GM12875 (cell line): ENCODE data around the gene ITGA2.
A peak's percentile ranks its signal among the peaks of the same experiment; 100 is the strongest.
"Not testable (repeated sequence)": the region's sequence is repeated elsewhere in the genome, so short reads cannot be mapped to it uniquely, and the experiment has no call there.

ENCODE experiments used
- H3K4me3 ChIP-seq: one replicate; pipeline ENCODE4 v1.5.1; 2011; ENCODE audit warnings: low read depth, low read length, control low read depth
- TF ChIP-seq, protein P1 (sequence below): IDR thresholded peaks from 2 replicates; pipeline ENCODE4 v1.5.1; 2011; ENCODE audit warnings: low read depth, mild to moderate bottlenecking, control low read depth, inconsistent platforms, low read length, moderate library complexity, borderline replicate concordance; ENCODE audit not compliant: insufficient read depth

The ITGA2 gene

DNA sequence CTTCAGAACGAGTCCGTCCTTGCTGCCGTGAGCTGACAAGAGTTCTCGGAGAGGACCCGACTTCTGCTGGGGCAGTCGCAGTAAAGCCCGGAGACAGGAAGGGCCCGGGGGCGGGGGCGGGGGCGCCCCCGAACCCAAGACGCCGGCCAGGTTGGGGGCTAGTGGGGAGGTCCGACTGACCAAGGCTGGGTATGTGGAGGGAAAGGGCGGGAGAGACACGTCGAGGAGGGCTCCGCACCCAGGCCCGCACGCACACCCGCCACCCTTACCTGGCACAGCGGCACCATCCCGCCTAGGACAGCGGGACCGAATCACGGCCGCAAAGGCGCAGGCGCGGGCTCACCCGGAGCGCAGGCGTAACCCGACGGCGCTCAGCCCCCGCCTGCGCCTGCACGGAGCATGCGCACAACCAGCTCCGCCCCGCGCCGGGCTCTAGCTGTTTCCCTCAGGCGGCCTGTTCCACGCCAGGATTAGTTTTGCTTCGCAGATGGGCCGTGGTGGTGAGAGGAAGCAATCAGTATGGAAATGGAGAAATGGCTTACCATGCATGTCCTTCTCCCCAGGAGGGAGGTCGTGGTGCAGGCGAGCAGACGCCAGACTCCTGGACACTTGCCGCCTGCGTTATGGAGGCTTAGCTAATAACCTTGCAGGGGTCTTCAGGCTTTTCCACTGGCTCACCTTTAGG is 120.4 kb downstream of the ITGA2 start, which contains the start of gene MOCS2:
Gene MOCS2 (minus strand): TSS at position 315 of the 685 bp plus-strand sequence. CDS start 2,583 bp downstream, outside the sequence.
- peak within 1 kb of the TSS; percentile 78 for H3K4me3 ChIP-seq
- TF ChIP-seq, protein P1, sequence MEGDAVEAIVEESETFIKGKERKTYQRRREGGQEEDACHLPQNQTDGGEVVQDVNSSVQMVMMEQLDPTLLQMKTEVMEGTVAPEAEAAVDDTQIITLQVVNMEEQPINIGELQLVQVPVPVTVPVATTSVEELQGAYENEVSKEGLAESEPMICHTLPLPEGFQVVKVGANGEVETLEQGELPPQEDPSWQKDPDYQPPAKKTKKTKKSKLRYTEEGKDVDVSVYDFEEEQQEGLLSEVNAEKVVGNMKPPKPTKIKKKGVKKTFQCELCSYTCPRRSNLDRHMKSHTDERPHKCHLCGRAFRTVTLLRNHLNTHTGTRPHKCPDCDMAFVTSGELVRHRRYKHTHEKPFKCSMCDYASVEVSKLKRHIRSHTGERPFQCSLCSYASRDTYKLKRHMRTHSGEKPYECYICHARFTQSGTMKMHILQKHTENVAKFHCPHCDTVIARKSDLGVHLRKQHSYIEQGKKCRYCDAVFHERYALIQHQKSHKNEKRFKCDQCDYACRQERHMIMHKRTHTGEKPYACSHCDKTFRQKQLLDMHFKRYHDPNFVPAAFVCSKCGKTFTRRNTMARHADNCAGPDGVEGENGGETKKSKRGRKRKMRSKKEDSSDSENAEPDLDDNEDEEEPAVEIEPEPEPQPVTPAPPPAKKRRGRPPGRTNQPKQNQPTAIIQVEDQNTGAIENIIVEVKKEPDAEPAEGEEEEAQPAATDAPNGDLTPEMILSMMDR, result no peak

DNA sequence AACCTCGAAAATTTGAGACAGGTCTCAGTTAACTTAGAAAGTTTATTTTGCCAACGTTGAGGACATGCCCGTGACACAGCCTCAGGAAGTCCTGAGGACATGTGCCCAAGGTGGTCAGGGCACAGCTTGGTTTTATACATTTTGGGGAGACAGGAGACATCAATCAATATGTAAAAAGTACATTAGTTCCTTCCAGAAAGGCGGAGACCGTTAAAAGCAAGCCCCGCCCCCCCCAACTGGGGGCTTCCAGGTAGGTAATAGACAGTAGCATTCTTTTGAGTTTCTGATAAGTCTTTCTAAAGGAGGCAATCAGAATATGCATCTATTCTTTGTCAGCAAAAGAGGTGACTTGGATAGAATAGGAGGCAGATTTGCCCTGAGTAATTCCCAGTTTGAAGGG is 121.0 kb downstream of the ITGA2 start:
- peak overlapping the region; percentile 78 for H3K4me3 ChIP-seq
- TF ChIP-seq, protein P1, result no peak

DNA sequence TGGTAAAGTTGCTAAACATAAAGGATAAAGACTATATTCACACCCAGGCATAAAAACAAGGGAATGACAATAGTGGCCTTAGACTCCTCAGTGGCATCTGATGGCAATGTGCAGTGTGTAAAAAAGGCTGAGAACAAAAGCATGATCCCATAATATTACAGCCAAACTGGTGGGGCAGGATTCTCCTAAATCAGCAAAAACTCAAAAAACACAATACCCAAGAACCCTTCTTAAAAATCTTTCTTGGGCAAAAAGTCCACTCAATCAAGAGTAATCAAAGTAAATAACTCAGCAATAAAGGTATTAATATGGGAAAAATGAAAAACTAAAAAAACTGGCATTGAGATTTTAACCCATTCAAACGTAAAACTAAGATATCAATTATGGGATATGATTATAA is 122.0 kb downstream of the ITGA2 start:
- TF ChIP-seq, protein P1, result no peak
- no peak overlapping the region for H3K4me3 ChIP-seq

DNA sequence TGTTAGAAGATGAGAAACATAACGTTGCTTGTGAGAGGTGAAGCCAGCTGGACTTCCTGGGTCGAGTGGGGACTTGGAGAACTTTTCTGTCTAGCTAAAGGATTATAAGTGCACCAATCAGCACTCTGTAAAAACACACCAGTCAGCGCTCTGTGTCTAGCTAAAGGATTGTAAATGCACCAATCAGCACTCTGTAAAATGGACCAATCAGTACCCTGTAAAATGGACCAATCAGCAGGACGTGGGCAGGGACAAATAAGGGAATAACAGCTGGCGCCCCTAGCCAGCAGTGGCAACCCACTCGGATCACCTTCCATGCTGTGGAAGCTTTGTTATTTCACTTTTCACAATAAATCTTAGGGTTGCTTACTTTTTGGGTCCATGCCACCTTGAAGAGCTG is 123.2 kb downstream of the ITGA2 start:
- not testable (repeated sequence) for H3K4me3 ChIP-seq

DNA sequence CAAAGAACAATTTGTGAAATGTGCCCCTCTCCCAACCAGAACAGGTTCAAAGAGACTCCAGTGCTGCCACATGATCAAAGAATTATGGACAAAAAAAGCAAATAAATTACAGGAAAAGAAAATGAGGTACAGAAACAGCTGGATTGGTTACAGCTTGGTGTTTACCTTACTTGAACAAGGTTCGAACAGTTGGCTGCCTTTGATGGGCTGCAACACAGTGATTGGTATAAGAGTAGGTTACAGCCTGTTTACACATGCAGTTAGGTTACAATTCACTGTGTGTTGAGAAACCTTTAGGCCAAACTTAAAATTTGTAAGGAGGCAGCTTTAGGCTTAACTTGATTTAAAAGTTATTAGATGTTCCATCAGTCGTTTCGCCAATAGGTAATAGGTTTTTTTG is 123.8 kb downstream of the ITGA2 start:
- H3K4me3 ChIP-seq, result no peak overlapping the region
- TF ChIP-seq, protein P1, result no peak

DNA sequence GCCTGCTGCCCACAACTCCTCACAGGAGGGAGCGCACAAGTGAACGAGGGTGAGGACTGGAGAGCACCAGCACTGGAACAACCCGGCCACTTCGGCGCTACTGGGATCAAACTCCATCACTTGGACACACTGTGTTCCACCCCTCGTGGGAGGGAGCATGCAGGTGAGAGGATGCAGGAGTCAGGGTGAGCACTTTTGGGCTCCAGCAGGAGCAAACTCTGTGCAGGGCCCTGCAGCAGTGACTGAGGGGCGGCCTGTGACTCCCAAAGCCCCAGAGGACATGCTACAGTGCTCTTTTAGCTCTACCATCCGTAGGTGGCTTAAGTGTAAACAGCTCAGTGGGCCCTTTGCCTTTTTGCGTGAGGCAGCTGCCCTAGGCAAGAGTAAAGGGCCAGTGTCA is 124.8 kb downstream of the ITGA2 start:
- TF ChIP-seq, protein P1, result no peak
- no peak overlapping the region for H3K4me3 ChIP-seq

DNA sequence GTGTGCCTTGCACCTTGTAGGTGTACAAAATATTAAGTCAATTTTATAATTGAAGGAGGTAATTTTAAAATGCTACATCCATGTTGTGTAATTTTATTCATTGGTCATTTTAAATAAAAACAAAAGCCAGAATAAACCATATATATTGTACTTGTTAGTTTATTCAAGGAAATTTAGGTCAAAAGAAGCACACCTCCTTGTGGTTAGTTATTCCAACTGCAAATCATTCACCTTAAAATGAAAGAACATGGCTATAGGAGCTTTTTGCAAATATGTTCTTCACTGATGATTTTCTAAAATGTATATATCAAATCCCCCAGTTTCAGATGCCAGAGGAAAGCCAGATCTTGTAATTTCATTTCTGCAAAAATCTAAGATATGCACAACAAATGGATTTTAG is 125.8 kb downstream of the ITGA2 start:
- TF ChIP-seq, protein P1, result no peak
- H3K4me3 ChIP-seq, result no peak overlapping the region
